Cerebellar cortex (tissue), 1 donor: ENCODE data around the gene AMMECR1.

Source experiments
- DNase-seq: peaks from one replicate; pipeline ENCODE4 v3.0.0-alpha.2; 2015; ENCODE audit warnings: low spot score

Gene AMMECR1

GRCh38 chrX:110211340-110211739 lies 106.5 kb downstream of the AMMECR1 start:
- DNase-seq: no peak

GRCh38 chrX:110210417-110211139 lies 107.3 kb downstream of the AMMECR1 start:
- no peak for DNase-seq

- DNase-seq: no peak
These were observed 109.8 kb downstream of the AMMECR1 start for GRCh38 chrX:110208092-110208491.

- DNase-seq: no peak
These were observed 112.9 kb downstream of the AMMECR1 start for GRCh38 chrX:110204986-110205385.

- DNase-seq: no peak
These were observed 116.1 kb downstream of the AMMECR1 start for GRCh38 chrX:110201799-110202198.

GRCh38 chrX:110194977-110195376 lies 122.9 kb downstream of the AMMECR1 start:
- no peak for DNase-seq

GRCh38 chrX:110192516-110192915 lies 125.4 kb downstream of the AMMECR1 start:
- DNase-seq: no peak

- no peak for DNase-seq
These were observed 129.0 kb downstream of the AMMECR1 start for GRCh38 chrX:110188701-110189558.

- DNase-seq: no peak
These were observed 134.6 kb downstream of the AMMECR1 start for GRCh38 chrX:110183314-110183713.

- no peak for DNase-seq
These were observed 135.0 kb downstream of the AMMECR1 start for GRCh38 chrX:110182865-110183264.

GRCh38 chrX:110182362-110182761 lies 135.5 kb downstream of the AMMECR1 start:
- DNase-seq: no peak

GRCh38 chrX:110181459-110182137 lies 136.3 kb downstream of the AMMECR1 start:
- DNase-seq: no peak

GRCh38 chrX:110180928-110181310 lies 137.0 kb downstream of the AMMECR1 start:
- DNase-seq: no peak

GRCh38 chrX:110180176-110180927 lies 137.5 kb downstream of the AMMECR1 start:
- no peak for DNase-seq

- DNase-seq: no peak
These were observed 139.6 kb downstream of the AMMECR1 start for GRCh38 chrX:110178179-110178865.

GRCh38 chrX:110175696-110176095 lies 142.2 kb downstream of the AMMECR1 start:
- peak; percentile 10 for DNase-seq

GRCh38 chrX:110175146-110175545 lies 142.7 kb downstream of the AMMECR1 start:
- no peak for DNase-seq

GRCh38 chrX:110173192-110174175 lies 144.4 kb downstream of the AMMECR1 start:
- DNase-seq: no peak

- DNase-seq: no peak
These were observed 145.7 kb downstream of the AMMECR1 start for GRCh38 chrX:110172215-110172614.

GRCh38 chrX:110171442-110171841 lies 146.4 kb downstream of the AMMECR1 start:
- DNase-seq: no peak
